Activated effector memory CD4-positive, alpha-beta T cell treated with Interleukin-2 at 50 U/mL for 16 hours (primary cell): ENCODE data around the gene SBNO1.
"Not testable (repeated sequence)": the region's sequence is repeated elsewhere in the genome, so short reads cannot be mapped to it uniquely, and the experiment has no call there.

Source experiments
- DNase-seq: peaks from one replicate; pipeline ENCODE4 v3.0.0-alpha.2; 2020

Gene SBNO1

GRCh38 chr12:123337070-123337469 lies 27.6 kb downstream of the SBNO1 start:
- no peak for DNase-seq

- no peak for DNase-seq
These were observed 28.1 kb downstream of the SBNO1 start for GRCh38 chr12:123336530-123336929.

GRCh38 chr12:123335490-123335889 lies 29.2 kb downstream of the SBNO1 start:
- no peak for DNase-seq

GRCh38 chr12:123329799-123330198 lies 34.8 kb downstream of the SBNO1 start:
- no peak for DNase-seq

- no peak for DNase-seq
These were observed 44.8 kb downstream of the SBNO1 start for GRCh38 chr12:123319826-123320225.

GRCh38 chr12:123319273-123319672 lies 45.4 kb downstream of the SBNO1 start:
- DNase-seq, result no peak

GRCh38 chr12:123313046-123313445 lies 51.6 kb downstream of the SBNO1 start:
- DNase-seq, result not testable (repeated sequence)

- no peak for DNase-seq
These were observed 58.4 kb downstream of the SBNO1 start for GRCh38 chr12:123306200-123306599.

- no peak for DNase-seq
These were observed 59.5 kb downstream of the SBNO1 start for GRCh38 chr12:123305136-123305535.

- no peak for DNase-seq
These were observed 71.4 kb downstream of the SBNO1 start for GRCh38 chr12:123293178-123293760.

GRCh38 chr12:123289911-123290310 lies 74.7 kb downstream of the SBNO1 start:
- no peak for DNase-seq

- no peak for DNase-seq
These were observed 75.8 kb downstream of the SBNO1 start for GRCh38 chr12:123288751-123289346.

GRCh38 chr12:123286652-123287373 lies 77.8 kb downstream of the SBNO1 start:
- DNase-seq, result no peak

GRCh38 chr12:123284669-123285068 lies 80.0 kb downstream of the SBNO1 start:
- no peak for DNase-seq

GRCh38 chr12:123283461-123283860 lies 81.2 kb downstream of the SBNO1 start:
- no peak for DNase-seq

GRCh38 chr12:123282111-123282510 lies 82.5 kb downstream of the SBNO1 start:
- DNase-seq, result no peak

GRCh38 chr12:123280971-123281370 lies 83.7 kb downstream of the SBNO1 start:
- DNase-seq, result no peak

- no peak for DNase-seq
These were observed 86.5 kb downstream of the SBNO1 start for GRCh38 chr12:123278101-123278627.

GRCh38 chr12:123273166-123273565 lies 91.5 kb downstream of the SBNO1 start:
- DNase-seq, result no peak

GRCh38 chr12:123271001-123271668 lies 93.5 kb downstream of the SBNO1 start:
- DNase-seq, result peak; percentile 62

- no peak for DNase-seq
These were observed 94.2 kb downstream of the SBNO1 start for GRCh38 chr12:123270214-123271000.

GRCh38 chr12:123269896-123270213 lies 94.8 kb downstream of the SBNO1 start:
- no peak for DNase-seq

GRCh38 chr12:123269395-123269892 lies 95.2 kb downstream of the SBNO1 start:
- no peak for DNase-seq
